Right lung (tissue), 5 donors: Measurements from ENCODE around the gene RSPH10B2. TPM values are rescaled to one million over a fixed set of nuclear protein-coding genes. Genes with fewer than 3 reads are reported as not detected.
"Not testable (repeated sequence)": the region's sequence is repeated elsewhere in the genome, so short reads cannot be mapped to it uniquely, and the experiment has no call there.

Experiments used
- DNase-seq, 2 donors: peaks; one replicate each; pipeline ENCODE4 v3.0.0-alpha.2; 2013
- polyA plus RNA-seq, 5 donors: library from polyadenylated mRNA; unstranded; fragments of 120-200 nt; gene quantifications; one replicate each; pipeline versions ENCODE4 v1.2.1 to v1.2.3, GENCODE V29; 2013; ENCODE audit warnings: inconsistent platforms in 1 of 5, low replicate concordance in 1 of 5; ENCODE audit not compliant: insufficient read length in 5 of 5, insufficient read depth in 1 of 5

RSPH10B2 gene
- polyA plus RNA-seq, 5 donors = 0.74 to 4.8 (median 4.3) TPM

DNA sequence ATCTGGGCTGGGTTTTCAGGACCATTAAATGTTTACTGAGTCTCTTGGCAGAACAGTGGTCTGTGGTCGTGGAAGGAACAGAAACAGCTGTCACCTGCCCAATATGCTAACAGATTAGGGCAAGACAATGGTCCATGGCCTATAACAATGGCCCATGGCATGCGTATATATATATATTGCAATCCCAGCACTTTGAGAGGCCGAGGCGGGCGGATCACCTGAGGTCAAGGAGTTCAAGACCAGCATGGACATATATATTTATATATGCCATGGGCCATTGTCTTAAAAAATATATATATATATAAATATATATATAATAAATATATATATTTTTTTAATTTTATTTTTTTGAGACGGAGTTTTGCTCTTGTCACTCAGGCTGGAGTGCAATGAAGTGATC is 27.7 kb downstream of the RSPH10B2 start:
- DNase-seq = not testable (repeated sequence)

DNA sequence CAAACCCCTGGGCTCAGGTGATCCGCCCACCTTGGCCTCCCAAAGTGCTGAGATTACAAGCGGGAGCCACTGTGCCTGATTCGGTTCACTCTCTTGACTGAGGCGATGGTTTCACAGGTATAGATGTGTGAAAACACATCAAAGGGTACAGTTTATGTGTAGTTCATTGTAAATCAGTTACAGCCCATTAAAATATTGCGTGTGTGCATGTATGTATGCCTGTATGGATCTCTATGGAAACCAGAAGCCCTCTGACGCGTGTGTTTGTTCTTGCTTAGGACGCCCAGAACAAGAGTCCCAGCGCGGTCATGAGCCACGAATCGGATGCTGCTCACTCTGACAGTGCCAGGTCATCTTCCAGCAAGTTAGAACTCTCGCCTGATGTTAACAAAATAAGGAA is 35.5 kb downstream of the RSPH10B2 start:
- DNase-seq = not testable (repeated sequence)

- DNase-seq = not testable (repeated sequence)
Observed at GRCh38 chr7:6792113-6792872, 38.4 kb downstream of the RSPH10B2 start.

GRCh38 chr7:6794276-6794675 is 40.4 kb downstream of the RSPH10B2 start:
- not testable (repeated sequence) for DNase-seq

DNA sequence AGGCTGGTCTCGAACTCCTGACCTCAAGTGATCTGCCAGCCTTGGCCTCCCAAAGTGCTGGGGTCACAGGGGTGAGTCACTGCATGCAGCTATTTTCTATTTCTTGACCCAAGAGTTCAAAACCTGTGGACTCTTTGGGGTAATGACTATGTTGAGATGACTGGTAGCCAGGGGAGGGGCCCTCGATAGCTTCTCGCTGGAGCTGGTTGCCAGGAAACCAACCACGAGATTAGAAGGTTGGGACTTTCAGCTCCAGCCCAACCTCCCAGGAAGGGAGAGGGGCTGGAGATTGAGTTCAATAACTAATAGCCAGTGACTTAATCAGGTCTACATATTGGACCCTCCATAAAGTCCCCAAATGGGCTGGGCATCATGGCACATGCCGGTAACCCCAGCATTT is 43.3 kb downstream of the RSPH10B2 start:
- not testable (repeated sequence) for DNase-seq

DNA sequence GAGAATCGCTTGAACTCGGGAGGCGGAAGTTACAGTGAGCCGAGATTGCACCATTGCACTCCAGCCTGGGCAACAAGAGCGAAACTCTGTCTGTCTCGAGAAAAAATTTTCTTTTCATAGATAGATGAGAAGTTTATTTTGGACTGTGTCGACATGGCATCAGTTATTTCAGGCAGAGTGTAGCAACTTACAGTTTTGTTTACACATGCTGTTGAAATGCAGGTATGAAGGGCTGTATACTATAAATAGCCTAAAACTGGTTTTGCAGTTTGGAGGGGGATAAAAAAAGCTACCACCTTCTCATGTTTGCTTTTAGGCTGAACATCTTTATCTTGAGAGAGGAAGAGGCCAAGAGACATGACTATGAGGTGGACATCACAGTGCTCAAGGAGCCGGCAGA is 44.1 kb downstream of the RSPH10B2 start:
- DNase-seq = not testable (repeated sequence)

DNA sequence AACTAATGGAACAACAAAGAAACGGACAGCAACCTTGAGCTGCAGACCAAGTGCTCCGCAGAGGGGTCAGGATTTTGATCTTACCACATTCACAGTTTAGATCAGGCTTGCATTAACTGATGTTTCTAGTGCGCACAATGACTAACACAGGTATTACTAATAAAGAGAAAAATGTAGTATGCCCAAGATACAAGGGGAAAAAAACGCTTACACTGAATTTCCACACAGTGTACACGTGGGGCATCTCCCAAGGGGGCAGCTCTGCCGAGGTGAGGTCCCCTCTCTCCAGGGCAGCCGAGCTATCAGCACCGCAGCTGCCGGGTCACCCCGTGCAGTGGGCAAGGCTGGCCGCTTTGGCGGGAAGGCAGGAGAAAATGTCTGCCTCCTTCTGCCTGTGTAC is 46.0 kb downstream of the RSPH10B2 start:
- DNase-seq = not testable (repeated sequence)

DNA sequence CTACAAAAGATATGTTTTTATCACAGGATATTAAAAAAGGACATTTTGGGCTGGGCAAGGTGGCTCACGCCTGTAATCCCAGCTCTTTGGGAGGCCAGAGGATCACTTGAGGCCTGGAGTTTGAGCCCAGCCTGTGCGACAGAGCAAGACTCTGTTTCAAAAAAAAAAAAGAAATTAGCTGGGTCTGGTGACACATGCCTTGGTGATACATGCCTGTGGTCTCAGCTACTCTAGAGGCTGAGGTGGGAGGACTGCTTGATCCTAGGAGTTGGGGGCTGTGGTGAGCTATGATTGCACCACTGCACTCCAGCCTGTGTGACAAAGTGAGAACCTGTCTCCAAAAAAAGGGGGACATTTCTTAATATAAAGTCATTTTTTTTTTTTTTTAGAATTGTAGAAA is 46.4 kb downstream of the RSPH10B2 start:
- DNase-seq = not testable (repeated sequence)

DNA sequence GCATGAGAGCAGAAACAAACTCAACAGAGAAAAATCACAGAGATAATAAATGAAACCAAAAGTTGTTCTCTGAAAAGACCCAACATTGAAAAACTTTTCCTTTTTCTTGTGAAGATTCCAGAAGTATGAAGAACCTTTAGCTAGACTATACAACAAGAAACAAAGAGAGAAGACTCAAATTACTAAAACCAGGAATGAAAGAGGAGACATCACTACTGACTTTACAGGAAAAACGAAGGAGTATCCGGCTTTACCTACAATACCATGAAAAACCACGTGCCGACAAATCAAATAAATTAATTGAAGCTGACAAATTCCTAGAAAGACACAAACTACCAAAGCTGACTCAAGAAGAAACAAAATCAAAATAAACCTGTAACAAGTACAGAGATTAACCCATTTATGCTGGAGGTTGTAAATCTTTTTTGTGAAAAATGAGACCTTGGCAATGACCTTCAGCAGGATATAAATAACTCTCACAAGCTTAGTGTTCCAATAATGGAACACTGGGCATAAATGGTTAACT is 53.6 kb downstream of the RSPH10B2 start:
- not testable (repeated sequence) for DNase-seq

GRCh38 chr7:6807959-6808358 is 54.1 kb downstream of the RSPH10B2 start:
- DNase-seq = not testable (repeated sequence)

GRCh38 chr7:6813011-6813410 is 59.1 kb downstream of the RSPH10B2 start:
- not testable (repeated sequence) for DNase-seq

GRCh38 chr7:6815470-6815869 is 61.6 kb downstream of the RSPH10B2 start:
- not testable (repeated sequence) for DNase-seq

DNA sequence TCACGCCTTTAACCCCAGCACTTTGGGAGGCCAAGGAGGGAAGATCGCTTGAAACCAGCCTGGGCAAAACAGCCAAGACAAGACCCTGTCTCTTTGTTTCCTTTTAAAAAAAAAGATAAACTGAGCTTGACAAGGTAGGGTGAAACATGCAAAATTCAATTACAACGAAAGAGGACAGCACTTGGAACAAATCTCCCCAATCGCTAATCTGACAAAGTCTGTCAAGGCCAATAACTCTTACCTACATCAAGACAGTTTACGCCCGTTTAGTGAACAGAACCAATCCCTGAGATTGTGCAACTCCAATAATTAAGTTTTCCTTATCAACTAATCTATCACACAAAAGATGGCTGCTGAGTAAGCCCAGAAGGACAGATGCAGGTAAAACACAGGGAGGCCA is 67.7 kb downstream of the RSPH10B2 start:
- not testable (repeated sequence) for DNase-seq

GRCh38 chr7:6825236-6826125 is 71.6 kb downstream of the RSPH10B2 start:
- not testable (repeated sequence) for DNase-seq

GRCh38 chr7:6826151-6826550 is 72.2 kb downstream of the RSPH10B2 start, which contains the start of gene CCZ1B:
TSS of gene CCZ1B (minus strand) at chr7:6826275. CDS start at chr7:6826197, 78 bp downstream.
- DNase-seq = peak; percentile 51 to 55

DNA sequence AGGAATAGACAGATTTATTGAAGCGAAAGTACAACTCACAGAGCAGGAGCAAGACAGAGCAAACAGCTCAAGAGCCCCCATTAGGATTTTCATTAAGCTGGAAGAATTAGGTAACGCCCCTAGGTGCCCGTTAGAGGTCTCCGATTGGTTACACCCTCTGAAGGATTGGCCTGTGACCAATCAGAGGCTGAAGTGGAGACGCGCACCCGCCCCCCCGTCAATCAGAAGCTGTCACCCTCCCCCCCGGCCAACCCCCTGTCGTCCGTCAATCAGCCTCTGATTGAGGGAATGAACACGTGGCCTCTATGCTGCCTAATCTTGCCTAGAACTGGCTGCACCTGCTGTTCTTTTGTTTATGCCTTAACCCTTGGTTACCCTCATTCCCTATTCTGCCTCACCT is 73.3 kb downstream of the RSPH10B2 start:
- peak in 1 of 2 donors; percentile 14 for DNase-seq

GRCh38 chr7:6829616-6830015 is 75.7 kb downstream of the RSPH10B2 start:
- DNase-seq = not testable (repeated sequence)

DNA sequence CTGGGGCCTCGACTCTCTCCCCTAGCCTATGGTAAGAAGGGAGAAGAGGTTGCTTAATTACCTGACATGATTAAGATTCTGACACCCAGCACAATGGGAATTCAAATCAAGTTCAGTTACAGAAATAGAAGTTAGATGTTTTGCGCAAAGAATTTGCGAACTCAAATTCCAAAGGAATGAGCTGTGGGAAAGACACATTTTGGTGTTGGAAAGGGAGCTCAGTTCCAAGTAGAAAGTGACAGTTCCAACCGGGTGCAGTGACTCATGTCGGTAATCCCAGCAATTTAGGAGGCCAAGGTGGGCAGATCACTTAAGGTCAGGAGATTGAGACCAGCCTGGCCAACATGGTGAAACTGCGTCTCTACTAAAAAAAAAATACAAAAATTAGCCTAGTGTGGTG is 76.1 kb downstream of the RSPH10B2 start:
- not testable (repeated sequence) for DNase-seq

- no peak for DNase-seq
Observed at GRCh38 chr7:6831018-6831725, 77.3 kb downstream of the RSPH10B2 start.

DNA sequence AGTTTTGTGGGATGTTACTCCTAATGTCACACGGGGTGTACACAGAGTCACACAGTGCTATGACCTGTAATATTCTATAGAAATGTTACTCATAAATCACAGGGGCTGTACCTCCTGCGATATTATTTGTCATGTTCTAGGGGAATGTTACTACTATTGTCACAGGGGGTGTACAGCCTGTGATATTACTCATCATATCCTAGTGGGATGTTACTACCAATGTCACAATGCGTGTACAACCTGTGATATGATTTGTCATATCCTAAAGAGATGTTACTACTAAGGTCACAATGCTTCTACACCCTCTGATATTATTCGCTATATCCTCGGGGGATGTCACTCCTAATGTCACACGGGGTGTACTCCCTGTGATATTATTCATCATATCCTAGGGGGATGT is 79.7 kb downstream of the RSPH10B2 start:
- DNase-seq = no peak

- DNase-seq = not testable (repeated sequence)
Observed at GRCh38 chr7:6835521-6835920, 81.6 kb downstream of the RSPH10B2 start.

DNA sequence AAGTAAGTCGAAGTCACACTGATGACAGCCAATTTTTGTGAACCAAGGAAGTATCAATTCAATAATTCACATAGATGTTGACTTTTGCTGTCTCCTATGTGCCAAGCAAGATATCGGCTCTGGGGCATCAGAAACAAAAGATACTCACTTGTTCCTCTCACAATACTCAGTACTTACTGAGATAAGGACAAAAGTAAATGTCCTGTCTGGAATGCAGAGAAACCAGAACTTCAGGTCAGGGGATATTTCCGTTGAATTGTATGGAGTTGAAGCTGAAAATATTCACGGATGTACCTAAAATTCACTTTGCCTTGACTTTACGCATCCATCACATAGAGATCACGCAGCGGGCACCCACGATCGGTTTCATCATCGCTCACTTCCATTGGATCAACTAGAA is 83.2 kb downstream of the RSPH10B2 start:
- not testable (repeated sequence) for DNase-seq
